ENCODE results near the gene TMPRSS2.

Gene TMPRSS2

GRCh38 chr21:41494242-41494641 is 13.7 kb downstream of the TMPRSS2 start (continued):
- TF ChIP-seq ZBTB49 (tag by site-specific recombination; IDR thresholded peaks at IDR 0.05; ENCODE audit: low read depth) (no peak), HOXA7 (CRISPR knock-in tag; IDR thresholded peaks at IDR 0.05; ENCODE audit: borderline replicate concordance) (no peak), ZNF830 (tag by site-specific recombination; IDR thresholded peaks at IDR 0.05; ENCODE audit: low read depth) (no peak)
- TF ChIP-seq, protein P1, sequence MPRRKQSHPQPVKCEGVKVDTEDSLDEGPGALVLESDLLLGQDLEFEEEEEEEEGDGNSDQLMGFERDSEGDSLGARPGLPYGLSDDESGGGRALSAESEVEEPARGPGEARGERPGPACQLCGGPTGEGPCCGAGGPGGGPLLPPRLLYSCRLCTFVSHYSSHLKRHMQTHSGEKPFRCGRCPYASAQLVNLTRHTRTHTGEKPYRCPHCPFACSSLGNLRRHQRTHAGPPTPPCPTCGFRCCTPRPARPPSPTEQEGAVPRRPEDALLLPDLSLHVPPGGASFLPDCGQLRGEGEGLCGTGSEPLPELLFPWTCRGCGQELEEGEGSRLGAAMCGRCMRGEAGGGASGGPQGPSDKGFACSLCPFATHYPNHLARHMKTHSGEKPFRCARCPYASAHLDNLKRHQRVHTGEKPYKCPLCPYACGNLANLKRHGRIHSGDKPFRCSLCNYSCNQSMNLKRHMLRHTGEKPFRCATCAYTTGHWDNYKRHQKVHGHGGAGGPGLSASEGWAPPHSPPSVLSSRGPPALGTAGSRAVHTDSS (tag by site-specific recombination; IDR thresholded peaks at IDR 0.05): no peak

- POLR2A ChIA-PET: no interaction called here
- CTCF ChIA-PET: no interaction called here
- H3K4me3 ChIP-seq (ENCODE audit: low read depth, low read length): no peak overlapping the region
- no peak for TF ChIP-seq ZNF140 (tag by site-specific recombination; IDR thresholded peaks at IDR 0.05)
- no peak for TF ChIP-seq ZNF561 (tag by site-specific recombination; IDR thresholded peaks at IDR 0.05; ENCODE audit: borderline replicate concordance)
- TF ChIP-seq TCF7L2 (IDR thresholded peaks at IDR 0.05; ENCODE audit: borderline replicate concordance, low read depth, low read length): no peak
- TF ChIP-seq, protein P2, sequence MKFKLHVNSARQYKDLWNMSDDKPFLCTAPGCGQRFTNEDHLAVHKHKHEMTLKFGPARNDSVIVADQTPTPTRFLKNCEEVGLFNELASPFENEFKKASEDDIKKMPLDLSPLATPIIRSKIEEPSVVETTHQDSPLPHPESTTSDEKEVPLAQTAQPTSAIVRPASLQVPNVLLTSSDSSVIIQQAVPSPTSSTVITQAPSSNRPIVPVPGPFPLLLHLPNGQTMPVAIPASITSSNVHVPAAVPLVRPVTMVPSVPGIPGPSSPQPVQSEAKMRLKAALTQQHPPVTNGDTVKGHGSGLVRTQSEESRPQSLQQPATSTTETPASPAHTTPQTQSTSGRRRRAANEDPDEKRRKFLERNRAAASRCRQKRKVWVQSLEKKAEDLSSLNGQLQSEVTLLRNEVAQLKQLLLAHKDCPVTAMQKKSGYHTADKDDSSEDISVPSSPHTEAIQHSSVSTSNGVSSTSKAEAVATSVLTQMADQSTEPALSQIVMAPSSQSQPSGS (tag by site-specific recombination; IDR thresholded peaks at IDR 0.05; ENCODE audit: low read depth): no peak
- TF ChIP-seq ZNF555 (tag by site-specific recombination; conservative IDR thresholded peaks at IDR 0.05): no peak
- no peak for TF ChIP-seq ZIC2 (tag by site-specific recombination; IDR thresholded peaks at IDR 0.05)
- TF ChIP-seq, protein P3, sequence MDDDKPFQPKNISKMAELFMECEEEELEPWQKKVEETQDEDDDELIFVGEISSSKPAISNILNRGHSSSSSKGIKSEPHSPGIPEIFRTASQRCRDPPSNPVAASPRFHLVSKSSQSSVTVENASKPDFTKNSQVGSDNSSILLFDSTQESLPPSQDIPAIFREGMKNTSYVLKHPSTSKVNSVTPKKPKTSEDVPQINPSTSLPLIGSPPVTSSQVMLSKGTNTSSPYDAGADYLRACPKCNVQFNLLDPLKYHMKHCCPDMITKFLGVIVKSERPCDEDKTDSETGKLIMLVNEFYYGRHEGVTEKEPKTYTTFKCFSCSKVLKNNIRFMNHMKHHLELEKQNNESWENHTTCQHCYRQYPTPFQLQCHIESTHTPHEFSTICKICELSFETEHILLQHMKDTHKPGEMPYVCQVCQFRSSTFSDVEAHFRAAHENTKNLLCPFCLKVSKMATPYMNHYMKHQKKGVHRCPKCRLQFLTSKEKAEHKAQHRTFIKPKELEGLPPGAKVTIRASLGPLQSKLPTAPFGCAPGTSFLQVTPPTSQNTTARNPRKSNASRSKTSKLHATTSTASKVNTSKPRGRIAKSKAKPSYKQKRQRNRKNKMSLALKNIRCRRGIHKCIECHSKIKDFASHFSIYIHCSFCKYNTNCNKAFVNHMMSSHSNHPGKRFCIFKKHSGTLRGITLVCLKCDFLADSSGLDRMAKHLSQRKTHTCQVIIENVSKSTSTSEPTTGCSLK (tag by site-specific recombination; IDR thresholded peaks at IDR 0.05): no peak
- TF ChIP-seq ZNF660 (tag by site-specific recombination; IDR thresholded peaks at IDR 0.05): no peak
- TF ChIP-seq KLF17 (tag by site-specific recombination; IDR thresholded peaks at IDR 0.05): no peak
- TF ChIP-seq ZNF510 (tag by site-specific recombination; IDR thresholded peaks at IDR 0.05; ENCODE audit: insufficient replicate concordance): no peak
- TF ChIP-seq ZNF221 (tag by site-specific recombination; IDR thresholded peaks at IDR 0.05; ENCODE audit: borderline replicate concordance): no peak
- no peak for TF ChIP-seq ZNF530 (tag by site-specific recombination; IDR thresholded peaks at IDR 0.05; ENCODE audit: low read depth)
- TF ChIP-seq ZNF248 (tag by site-specific recombination; IDR thresholded peaks at IDR 0.05): no peak
- TF ChIP-seq, protein P4, sequence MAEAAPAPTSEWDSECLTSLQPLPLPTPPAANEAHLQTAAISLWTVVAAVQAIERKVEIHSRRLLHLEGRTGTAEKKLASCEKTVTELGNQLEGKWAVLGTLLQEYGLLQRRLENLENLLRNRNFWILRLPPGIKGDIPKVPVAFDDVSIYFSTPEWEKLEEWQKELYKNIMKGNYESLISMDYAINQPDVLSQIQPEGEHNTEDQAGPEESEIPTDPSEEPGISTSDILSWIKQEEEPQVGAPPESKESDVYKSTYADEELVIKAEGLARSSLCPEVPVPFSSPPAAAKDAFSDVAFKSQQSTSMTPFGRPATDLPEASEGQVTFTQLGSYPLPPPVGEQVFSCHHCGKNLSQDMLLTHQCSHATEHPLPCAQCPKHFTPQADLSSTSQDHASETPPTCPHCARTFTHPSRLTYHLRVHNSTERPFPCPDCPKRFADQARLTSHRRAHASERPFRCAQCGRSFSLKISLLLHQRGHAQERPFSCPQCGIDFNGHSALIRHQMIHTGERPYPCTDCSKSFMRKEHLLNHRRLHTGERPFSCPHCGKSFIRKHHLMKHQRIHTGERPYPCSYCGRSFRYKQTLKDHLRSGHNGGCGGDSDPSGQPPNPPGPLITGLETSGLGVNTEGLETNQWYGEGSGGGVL (tag by site-specific recombination; IDR thresholded peaks at IDR 0.05): no peak
- no peak for TF ChIP-seq KLF1 (tag by site-specific recombination; IDR thresholded peaks at IDR 0.05)
- TF ChIP-seq ZNF701 (tag by site-specific recombination; IDR thresholded peaks at IDR 0.05): no peak
- no peak overlapping the region for H3K27ac ChIP-seq (ENCODE audit: extremely low read depth, low read depth, low read length)
- H3K9me3 ChIP-seq (ENCODE audit: control insufficient read depth, insufficient read depth, low read depth, low read length): no peaks in the 10 kb centered on the region
- H3K36me3 ChIP-seq (ENCODE audit: control insufficient read depth in 2 of 2, insufficient read depth in 1 of 2, low read length in 2 of 2): no peaks in the 10 kb centered on the region
- no peaks in the 10 kb centered on the region for H3K4me1 ChIP-seq (ENCODE audit: control insufficient read depth, insufficient read depth, low read length)
Observed at GRCh38 chr21:41491412-41491811, 16.5 kb downstream of the TMPRSS2 start.

All from HEK293 (cell line).